GM19193 (cell line): ENCODE measurements around the gene ARHGEF7.

ENCODE experiments used
- POLR2A ChIP-seq: IDR thresholded peaks from 4 replicates; pipeline ENCODE4 v1.6.1; 2011; ENCODE audit not compliant: insufficient read depth, insufficient read length; ENCODE audit errors: extremely low read depth

Gene ARHGEF7

DNA sequence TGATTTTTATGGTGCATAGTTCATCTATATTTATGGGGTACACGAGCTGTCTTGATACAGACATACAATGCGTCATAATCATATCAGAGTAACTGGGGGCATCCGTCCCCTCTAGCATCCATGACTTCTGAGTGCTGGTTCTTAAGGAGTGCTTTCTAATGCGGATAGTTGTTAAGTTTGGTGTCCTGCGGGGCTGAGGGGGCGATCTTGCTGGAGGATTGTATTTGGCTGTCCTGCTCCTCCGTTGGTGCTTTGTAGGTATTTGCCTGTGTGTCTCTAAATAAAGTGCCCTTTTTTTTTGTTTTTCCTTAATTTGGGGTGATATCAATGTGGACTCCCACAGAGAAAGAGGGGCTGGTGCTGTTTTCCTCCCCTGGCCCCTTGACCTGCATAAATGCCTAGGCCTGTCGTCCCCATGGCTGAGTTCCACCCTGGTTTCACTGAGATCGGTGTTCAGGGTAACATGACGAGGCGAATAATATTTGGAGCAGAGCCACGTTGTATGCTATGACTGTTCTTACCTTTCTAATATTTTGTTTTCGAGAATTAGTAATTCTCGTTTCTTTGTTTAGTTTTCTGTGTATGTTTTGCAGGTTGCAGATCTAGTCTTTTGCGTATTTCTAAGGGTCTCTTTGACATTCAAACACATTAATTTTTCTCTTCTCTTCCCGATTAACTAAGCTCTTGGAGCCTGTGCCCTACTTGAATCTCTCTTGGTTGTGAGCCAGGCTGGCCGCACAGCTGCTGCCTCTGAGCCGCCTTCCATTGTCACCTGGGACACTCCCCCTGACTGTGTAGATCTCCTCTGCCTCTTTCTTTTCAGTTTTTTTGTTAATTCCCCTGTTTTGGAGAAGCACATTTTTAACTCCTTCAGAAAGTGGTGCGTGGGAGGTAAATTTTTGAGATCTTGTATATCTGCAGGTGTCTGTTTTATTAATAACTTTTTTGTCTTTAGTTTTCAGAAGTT lies 100.3 kb downstream of the ARHGEF7 start:
- no peak for TF ChIP-seq POLR2A

GRCh38 chr13:111216166-111216960 lies 101.3 kb downstream of the ARHGEF7 start:
- TF ChIP-seq POLR2A, result no peak

- TF ChIP-seq POLR2A, result no peak
Measured at GRCh38 chr13:111217641-111218040, 102.5 kb downstream of the ARHGEF7 start.

GRCh38 chr13:111219280-111219679 lies 104.2 kb downstream of the ARHGEF7 start:
- no peak for TF ChIP-seq POLR2A

DNA sequence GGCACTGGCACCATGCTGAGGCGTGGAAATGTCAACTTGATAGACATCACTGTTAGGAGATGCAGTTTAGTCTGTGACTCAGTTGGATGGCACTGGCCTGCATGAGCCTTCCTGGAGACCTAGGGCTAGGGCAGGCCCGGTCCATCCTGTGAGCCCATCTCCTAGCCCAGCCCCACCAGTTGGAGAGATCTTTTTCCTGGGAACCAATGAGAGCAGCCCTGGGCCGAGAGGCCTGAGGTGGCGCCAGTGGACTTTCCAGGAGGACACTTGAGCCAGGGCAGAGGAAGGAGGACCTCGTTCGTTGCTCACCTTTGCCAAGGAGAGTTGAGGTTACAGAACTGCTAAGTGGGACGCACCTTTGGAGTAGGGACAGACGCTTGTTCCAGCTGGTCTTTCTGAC lies 104.8 kb downstream of the ARHGEF7 start:
- no peak for TF ChIP-seq POLR2A

DNA sequence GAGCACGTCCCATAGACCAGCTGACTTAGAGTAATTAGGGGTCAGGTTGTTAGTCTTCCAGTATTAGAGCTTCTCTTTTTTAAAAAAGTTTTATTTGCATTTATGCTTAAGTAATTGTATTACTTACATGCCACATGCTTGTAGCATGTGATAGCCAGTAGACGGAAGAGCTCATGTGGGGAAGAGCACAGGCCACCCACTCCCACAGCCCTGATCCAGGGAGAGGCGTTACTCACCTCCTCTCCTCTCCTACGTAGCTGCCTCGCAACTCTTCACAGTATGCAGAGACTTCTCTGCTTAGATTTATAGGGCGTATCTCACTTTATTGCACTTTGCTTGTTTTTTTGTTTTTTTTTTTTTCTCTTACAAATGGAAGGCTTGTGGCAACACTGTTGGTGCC lies 110.1 kb downstream of the ARHGEF7 start:
- TF ChIP-seq POLR2A, result no peak

GRCh38 chr13:111225810-111226546 lies 110.9 kb downstream of the ARHGEF7 start:
- TF ChIP-seq POLR2A, result no peak

DNA sequence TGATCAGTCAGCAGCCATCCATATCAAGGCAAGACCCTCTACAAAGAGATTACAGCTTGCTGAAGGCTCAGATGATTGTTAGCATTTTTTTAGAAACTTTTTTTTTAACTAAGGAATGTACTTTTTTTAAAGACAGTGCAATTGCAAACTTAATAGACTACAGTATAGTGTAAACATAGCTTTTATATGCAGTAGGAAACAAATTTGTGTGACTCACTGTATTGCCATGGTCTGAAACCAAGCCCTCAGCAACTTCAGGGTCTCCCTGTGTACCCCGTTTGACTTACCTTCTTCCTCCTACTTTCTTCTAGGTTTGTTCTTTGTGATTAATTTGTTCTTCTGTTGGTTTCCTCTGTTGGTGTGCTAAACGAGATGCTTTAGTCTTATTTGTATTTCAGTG lies 112.3 kb downstream of the ARHGEF7 start:
- TF ChIP-seq POLR2A, result no peak

GRCh38 chr13:111228262-111229144 lies 113.4 kb downstream of the ARHGEF7 start:
- no peak for TF ChIP-seq POLR2A

DNA sequence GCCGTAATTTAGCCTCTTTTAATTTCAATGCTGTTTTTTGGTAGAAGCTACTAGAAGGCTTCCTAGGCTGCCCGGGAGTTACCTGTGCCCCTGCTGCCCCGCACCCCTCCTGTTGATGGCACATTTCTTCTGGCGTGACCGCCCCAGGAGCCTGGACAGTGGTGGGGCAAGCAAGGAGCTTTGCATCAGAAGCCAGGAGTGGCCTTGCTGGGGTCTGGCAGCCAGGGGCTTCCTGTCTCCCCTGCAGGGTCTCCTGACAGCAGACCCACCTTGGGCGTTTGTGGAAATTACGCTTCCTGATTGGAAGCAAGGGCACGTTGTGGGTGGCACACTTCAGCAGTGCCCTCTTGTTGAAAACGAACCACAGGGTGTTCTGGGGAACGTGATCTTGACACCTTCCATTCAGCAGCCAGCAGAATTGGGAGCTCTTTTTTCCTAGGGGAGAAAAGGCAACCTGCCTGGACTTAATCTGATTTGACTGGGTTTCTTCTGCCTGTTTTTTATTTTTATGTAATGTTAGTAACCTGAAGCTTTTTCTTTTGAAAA lies 115.3 kb downstream of the ARHGEF7 start:
- TF ChIP-seq POLR2A, result no peak

DNA sequence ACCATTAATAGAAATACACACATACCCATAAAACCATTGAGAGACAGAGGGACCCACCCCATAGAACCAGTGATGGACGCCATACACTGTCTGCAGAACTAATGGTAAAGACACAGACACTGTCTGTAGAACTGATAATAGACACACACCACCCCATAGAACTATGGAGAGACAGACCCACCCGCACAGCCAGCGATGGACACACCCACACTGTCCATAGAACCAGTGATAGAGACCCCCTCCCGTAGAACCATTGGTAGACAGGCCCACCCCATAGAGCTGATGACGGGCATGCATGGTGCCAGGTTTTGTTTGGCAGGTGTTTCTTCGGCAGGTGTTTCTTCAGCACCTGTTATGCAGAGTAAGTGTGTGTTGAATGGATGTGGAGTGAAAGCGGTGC lies 117.1 kb downstream of the ARHGEF7 start:
- TF ChIP-seq POLR2A, result no peak

GRCh38 chr13:111233080-111233479 lies 118.0 kb downstream of the ARHGEF7 start:
- TF ChIP-seq POLR2A, result no peak

DNA sequence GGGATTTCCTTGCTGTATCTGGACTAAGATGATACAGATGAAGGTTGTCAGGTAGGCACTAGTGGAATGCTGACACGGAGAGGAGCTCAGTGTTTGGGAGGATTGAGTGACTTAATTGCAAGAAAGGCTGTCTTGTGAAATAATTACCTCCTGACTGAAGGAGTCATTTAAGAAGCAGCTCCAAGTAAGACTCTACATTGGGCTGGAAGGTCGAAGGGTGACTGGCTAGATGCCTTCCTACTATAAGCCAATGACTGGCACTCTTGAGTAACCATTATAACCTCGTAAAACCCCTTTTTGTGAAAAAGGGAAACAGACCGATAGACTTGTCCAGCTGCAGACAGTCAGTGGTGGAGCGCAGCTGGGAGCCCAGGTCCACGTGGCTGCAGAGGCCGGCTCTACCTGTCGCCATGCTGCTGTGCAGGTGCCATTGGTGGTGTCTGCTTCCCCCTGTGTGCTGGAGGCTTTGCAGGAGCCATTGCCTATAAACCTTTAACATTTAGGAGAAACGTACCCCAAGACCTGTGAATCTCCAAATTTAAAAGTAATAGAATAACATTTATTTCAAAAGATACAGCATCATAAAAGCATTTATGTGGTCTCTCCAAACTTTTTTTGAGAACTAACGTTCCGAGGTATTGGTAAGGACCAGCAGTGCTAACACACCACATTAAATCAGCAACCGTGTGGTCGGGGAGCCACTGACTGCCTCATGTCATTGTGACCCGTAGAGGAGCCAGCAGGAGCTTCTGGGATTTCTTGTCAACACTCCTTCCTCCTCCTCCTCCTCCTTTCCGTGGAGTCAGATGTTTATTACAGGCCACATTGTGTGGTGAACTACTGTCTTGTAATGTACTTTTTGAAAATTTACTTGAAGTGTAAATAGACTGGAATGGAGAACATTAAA lies 124.9 kb downstream of the ARHGEF7 start:
- no peak for TF ChIP-seq POLR2A
